ENCODE measurements around the gene TNNI2. TPM values are rescaled to one million over a fixed set of nuclear protein-coding genes. Genes with fewer than 3 reads are reported as not detected.

TNNI2 gene
- polyA plus RNA-seq, 1 donor from 2014 or later: not detected

DNA sequence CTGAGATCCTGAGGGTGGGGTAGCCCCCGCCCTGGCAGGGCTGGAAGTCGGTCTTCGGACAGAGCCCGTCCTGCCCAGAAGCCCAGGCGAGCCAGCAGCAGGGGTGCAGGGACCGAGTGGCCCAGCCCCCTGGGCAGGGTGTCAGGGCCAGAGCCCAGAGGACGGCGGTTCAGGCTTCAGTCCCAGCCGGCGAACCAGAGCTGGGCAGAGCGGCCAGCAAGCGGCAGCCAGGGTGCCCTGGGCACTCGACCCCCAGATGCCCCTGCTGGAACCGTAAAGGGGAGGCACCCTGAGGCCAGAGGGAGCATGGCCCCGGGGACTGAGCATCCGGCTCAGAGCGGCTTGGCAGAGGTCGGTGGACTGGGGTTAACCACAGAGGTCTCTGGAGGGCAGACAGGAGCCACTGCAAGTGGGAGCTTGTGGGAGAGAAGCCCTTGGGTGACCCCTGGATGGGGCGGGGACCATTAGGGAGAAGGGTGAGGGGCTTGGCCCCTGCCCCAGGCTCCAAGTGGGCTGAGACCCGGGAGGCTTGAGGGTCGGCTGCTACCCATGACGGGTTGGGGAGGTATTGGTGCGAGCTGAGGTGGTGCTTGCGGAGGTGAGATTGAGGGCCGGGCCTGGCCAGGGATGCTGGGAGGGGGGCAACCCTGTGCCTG is 30.0 kb downstream of the TNNI2 start:
- H4K20me1 ChIP-seq (ENCODE audit: insufficient read depth): no peaks in the 10 kb centered on the region
- no peaks in the 10 kb centered on the region for H3K79me2 ChIP-seq (replicated peaks; ENCODE audit: insufficient read depth, low read length)
- H3K9me2 ChIP-seq (ENCODE audit: insufficient read depth, low read length): no peaks in the 10 kb centered on the region
- no peaks in the 10 kb centered on the region for H3K27me3 ChIP-seq (ENCODE audit: insufficient read depth, low read depth, low read length)
- H3K9ac ChIP-seq (ENCODE audit: low read length): no peak overlapping the region
- no peak overlapping the region for H3K4me2 ChIP-seq (ENCODE audit: low read length)
- H3F3A ChIP-seq (ENCODE audit: insufficient read depth, low read length, poor library complexity, severe bottlenecking): no peaks in the 10 kb centered on the region
- TF ChIP-seq POLR2AphosphoS5 (IDR thresholded peaks at IDR 0.05): no peak
- TF ChIP-seq MXI1 (conservative IDR thresholded peaks at IDR 0.05; ENCODE audit: poor library complexity, severe bottlenecking): no peak
- TF ChIP-seq TAF1 (IDR thresholded peaks at IDR 0.05; ENCODE audit: low read depth): no peak
- TF ChIP-seq, protein P1, sequence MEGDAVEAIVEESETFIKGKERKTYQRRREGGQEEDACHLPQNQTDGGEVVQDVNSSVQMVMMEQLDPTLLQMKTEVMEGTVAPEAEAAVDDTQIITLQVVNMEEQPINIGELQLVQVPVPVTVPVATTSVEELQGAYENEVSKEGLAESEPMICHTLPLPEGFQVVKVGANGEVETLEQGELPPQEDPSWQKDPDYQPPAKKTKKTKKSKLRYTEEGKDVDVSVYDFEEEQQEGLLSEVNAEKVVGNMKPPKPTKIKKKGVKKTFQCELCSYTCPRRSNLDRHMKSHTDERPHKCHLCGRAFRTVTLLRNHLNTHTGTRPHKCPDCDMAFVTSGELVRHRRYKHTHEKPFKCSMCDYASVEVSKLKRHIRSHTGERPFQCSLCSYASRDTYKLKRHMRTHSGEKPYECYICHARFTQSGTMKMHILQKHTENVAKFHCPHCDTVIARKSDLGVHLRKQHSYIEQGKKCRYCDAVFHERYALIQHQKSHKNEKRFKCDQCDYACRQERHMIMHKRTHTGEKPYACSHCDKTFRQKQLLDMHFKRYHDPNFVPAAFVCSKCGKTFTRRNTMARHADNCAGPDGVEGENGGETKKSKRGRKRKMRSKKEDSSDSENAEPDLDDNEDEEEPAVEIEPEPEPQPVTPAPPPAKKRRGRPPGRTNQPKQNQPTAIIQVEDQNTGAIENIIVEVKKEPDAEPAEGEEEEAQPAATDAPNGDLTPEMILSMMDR (IDR thresholded peaks at IDR 0.05; ENCODE audit: poor library complexity, severe bottlenecking): no peak
- no peak for TF ChIP-seq SMC3 (conservative IDR thresholded peaks at IDR 0.05; ENCODE audit: poor library complexity)
- TF ChIP-seq, protein P2, sequence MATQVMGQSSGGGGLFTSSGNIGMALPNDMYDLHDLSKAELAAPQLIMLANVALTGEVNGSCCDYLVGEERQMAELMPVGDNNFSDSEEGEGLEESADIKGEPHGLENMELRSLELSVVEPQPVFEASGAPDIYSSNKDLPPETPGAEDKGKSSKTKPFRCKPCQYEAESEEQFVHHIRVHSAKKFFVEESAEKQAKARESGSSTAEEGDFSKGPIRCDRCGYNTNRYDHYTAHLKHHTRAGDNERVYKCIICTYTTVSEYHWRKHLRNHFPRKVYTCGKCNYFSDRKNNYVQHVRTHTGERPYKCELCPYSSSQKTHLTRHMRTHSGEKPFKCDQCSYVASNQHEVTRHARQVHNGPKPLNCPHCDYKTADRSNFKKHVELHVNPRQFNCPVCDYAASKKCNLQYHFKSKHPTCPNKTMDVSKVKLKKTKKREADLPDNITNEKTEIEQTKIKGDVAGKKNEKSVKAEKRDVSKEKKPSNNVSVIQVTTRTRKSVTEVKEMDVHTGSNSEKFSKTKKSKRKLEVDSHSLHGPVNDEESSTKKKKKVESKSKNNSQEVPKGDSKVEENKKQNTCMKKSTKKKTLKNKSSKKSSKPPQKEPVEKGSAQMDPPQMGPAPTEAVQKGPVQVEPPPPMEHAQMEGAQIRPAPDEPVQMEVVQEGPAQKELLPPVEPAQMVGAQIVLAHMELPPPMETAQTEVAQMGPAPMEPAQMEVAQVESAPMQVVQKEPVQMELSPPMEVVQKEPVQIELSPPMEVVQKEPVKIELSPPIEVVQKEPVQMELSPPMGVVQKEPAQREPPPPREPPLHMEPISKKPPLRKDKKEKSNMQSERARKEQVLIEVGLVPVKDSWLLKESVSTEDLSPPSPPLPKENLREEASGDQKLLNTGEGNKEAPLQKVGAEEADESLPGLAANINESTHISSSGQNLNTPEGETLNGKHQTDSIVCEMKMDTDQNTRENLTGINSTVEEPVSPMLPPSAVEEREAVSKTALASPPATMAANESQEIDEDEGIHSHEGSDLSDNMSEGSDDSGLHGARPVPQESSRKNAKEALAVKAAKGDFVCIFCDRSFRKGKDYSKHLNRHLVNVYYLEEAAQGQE (IDR thresholded peaks at IDR 0.05; ENCODE audit: borderline replicate concordance): no peak
- TF ChIP-seq RAD21 (conservative IDR thresholded peaks at IDR 0.05): no peak
- TF ChIP-seq EP300 (conservative IDR thresholded peaks at IDR 0.05; ENCODE audit: poor library complexity, severe bottlenecking): no peak
- TF ChIP-seq EZH2 (IDR thresholded peaks at IDR 0.05; ENCODE audit: borderline replicate concordance, insufficient read depth, low read length, poor library complexity, severe bottlenecking): no peak
- H3K36me3 ChIP-seq (ENCODE audit: insufficient read depth, low read length): no peaks in the 10 kb centered on the region
- H3K9me3 ChIP-seq (ENCODE audit: low read length): no peaks in the 10 kb centered on the region
- H2AFZ ChIP-seq (ENCODE audit: low read depth, low read length): no peak overlapping the region
- H3K4me3 ChIP-seq (ENCODE audit: low read length): no peak overlapping the region
- H3K27ac ChIP-seq (ENCODE audit: low read length): no peak overlapping the region

DNA sequence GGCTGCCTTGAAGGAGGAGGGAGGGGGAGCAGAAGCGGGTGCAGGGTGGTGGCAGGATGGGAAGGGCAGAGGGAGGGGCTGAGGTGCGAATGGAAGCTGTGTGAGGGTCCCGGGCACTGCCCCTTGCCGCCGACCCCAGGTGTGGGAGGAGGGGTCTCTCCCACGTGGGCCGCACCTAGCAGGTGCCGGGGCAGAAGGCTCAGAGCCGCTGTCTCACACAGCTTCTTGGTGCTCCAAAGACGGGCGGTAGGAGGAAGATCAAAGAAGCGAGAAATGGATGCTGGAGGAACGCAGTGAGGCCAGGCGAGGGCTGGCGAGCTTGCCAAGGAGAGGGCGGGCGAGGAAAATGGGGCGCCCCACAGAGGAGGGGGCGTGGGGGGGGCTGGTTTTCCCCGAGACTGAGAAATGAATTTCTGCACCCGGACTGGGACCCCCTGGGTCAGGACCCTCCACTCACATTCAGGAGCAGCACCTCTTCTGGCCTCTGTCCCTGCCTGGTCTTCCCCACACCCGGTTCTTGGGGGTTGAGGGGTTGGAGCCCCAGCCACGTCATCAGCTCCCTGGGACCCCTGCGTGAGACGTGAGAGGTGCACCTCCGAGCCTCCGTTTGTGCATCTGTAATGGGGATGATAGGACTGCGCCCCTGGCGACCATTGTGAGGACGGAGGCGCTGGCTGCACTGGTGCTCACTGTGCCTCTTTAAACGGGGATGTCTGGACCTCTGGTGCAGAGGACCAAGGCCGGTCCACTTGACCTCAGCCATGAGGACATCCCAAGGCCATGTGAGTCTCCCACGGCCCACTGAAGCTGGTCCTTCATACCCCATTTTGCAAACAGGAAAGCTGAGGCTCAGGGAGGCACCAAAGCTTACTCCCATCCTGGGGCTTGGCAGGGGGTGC is 30.9 kb downstream of the TNNI2 start:
- Histone ChIP-seq H3K36me3 (ENCODE audit: insufficient read depth, low read length) (no peaks in the 10 kb centered on the region), H3K27ac (ENCODE audit: low read length) (no peak overlapping the region), H3F3A (ENCODE audit: insufficient read depth, low read length, poor library complexity, severe bottlenecking) (no peaks in the 10 kb centered on the region), H3K4me2 (ENCODE audit: low read length) (no peak overlapping the region), H3K9me3 (ENCODE audit: low read length) (no peaks in the 10 kb centered on the region), H3K9ac (ENCODE audit: low read length) (no peak overlapping the region), H3K4me3 (ENCODE audit: low read length) (no peak overlapping the region), H2AFZ (ENCODE audit: low read depth, low read length) (no peak overlapping the region), H3K27me3 (ENCODE audit: insufficient read depth, low read depth, low read length) (no peaks in the 10 kb centered on the region), H3K9me2 (ENCODE audit: insufficient read depth, low read length) (no peaks in the 10 kb centered on the region), H4K20me1 (ENCODE audit: insufficient read depth) (no peaks in the 10 kb centered on the region), H3K79me2 (replicated peaks; ENCODE audit: insufficient read depth, low read length) (no peaks in the 10 kb centered on the region)
- TF ChIP-seq, protein P2 (IDR thresholded peaks at IDR 0.05; ENCODE audit: borderline replicate concordance): no peak
- TF ChIP-seq, protein P1 (IDR thresholded peaks at IDR 0.05; ENCODE audit: poor library complexity, severe bottlenecking): no peak
